ENCODE data around the gene GJD4. TPM values are rescaled to one million over a fixed set of nuclear protein-coding genes. Genes with fewer than 3 reads are reported as not detected.

Gene GJD4
- total and polyA plus RNA-seq, 2 experiments from 2014 or later = not detected

- TF ChIP-seq CTCF (conservative IDR thresholded peaks at IDR 0.05; ENCODE audit: low read depth in 2 of 2) = peak; percentile 51 to 62
- no peak for TF ChIP-seq EZH2phosphoT487 (IDR thresholded peaks at IDR 0.05; ENCODE audit: unreplicated experiment)
- DNase-seq (ENCODE audit: low spot score) (peak; percentile 47), ATAC-seq (no peak)
- Mint-ChIP-seq H3K4me3 (no peak overlapping the region), H3K27ac (no peak overlapping the region), H3K27me3 (ENCODE audit: insufficient read depth, low read depth, poor library complexity) (peaks cover 5% of the 10 kb centered on the region), H3K36me3 (ENCODE audit: low read depth) (peaks cover 6% of the 10 kb centered on the region; the same call in 2 of the 3 replicates), H3K9me3 (peaks cover 16% of the 10 kb centered on the region), H3K4me1 (peaks cover 9% of the 10 kb centered on the region; the same call in 2 of the 3 replicates)
- Histone ChIP-seq H4K20me1 (replicated peaks; ENCODE audit: insufficient read depth) (no peaks in the 10 kb centered on the region), H3K4me3 (no peak overlapping the region), H3K4me1 (ENCODE audit: insufficient read depth) (peaks cover 7% of the 10 kb centered on the region; the same call in 1 of the 2 replicates), H3K27me3 (ENCODE audit: insufficient read depth) (no peaks in the 10 kb centered on the region), H3K4me2 (no peak overlapping the region), H3K79me2 (replicated peaks; ENCODE audit: insufficient read depth) (no peaks in the 10 kb centered on the region), H3K9me2 (ENCODE audit: insufficient read depth) (no peaks in the 10 kb centered on the region; the same call in 1 of the 2 replicates), H2AFZ (no peak overlapping the region), H3K36me3 (ENCODE audit: insufficient read depth) (no peaks in the 10 kb centered on the region), H3F3A (replicated peaks; ENCODE audit: low read depth) (no peaks in the 10 kb centered on the region), H3K27ac (ENCODE audit: low read depth) (no peak overlapping the region)
Measured at GRCh38 chr10:35600193-35600592, 4.9 kb upstream of the GJD4 start.

- Mint-ChIP-seq H3K27me3 (ENCODE audit: insufficient read depth, low read depth, poor library complexity) (peaks cover 6% of the 10 kb centered on the region), H3K4me3 (no peak overlapping the region), H3K27ac (no peak overlapping the region), H3K4me1 (no peaks in the 10 kb centered on the region), H3K9me3 (peaks cover 28% of the 10 kb centered on the region), H3K36me3 (ENCODE audit: low read depth) (peaks cover 18% of the 10 kb centered on the region)
- Histone ChIP-seq H3K4me2 (no peak overlapping the region), H3K27me3 (ENCODE audit: insufficient read depth) (peaks cover 31% of the 10 kb centered on the region), H3K27ac (ENCODE audit: low read depth) (no peak overlapping the region), H3K36me3 (ENCODE audit: insufficient read depth) (no peaks in the 10 kb centered on the region), H3K4me3 (no peak overlapping the region), H2AFZ (no peak overlapping the region), H3K9me2 (ENCODE audit: insufficient read depth) (no peaks in the 10 kb centered on the region), H3F3A (replicated peaks; ENCODE audit: low read depth) (no peaks in the 10 kb centered on the region), H3K79me2 (replicated peaks; ENCODE audit: insufficient read depth) (no peaks in the 10 kb centered on the region), H3K4me1 (ENCODE audit: insufficient read depth) (no peaks in the 10 kb centered on the region), H4K20me1 (replicated peaks; ENCODE audit: insufficient read depth) (no peaks in the 10 kb centered on the region)
- DNase-seq (ENCODE audit: low spot score) = no peak
- ATAC-seq = no peak
- TF ChIP-seq JUNB (IDR thresholded peaks at IDR 0.05; ENCODE audit: unreplicated experiment) = no peak
- TF ChIP-seq STAT1 (IDR thresholded peaks at IDR 0.05; ENCODE audit: unreplicated experiment) = no peak
- TF ChIP-seq ZNF114 (CRISPR knock-in tag; IDR thresholded peaks at IDR 0.05) = no peak
- TF ChIP-seq REST (IDR thresholded peaks at IDR 0.05; ENCODE audit: unreplicated experiment) = no peak
- TF ChIP-seq POLR2AphosphoS5 (IDR thresholded peaks at IDR 0.05; ENCODE audit: low read depth) = no peak
- TF ChIP-seq ETS1 (IDR thresholded peaks at IDR 0.05) = no peak
- no peak for TF ChIP-seq EZH2 (IDR thresholded peaks at IDR 0.05; ENCODE audit: low read depth, unreplicated experiment)
- no peak for TF ChIP-seq CREB1 (CRISPR knock-in tag; IDR thresholded peaks at IDR 0.05; ENCODE audit: low read depth)
- no peak for TF ChIP-seq CTCF (conservative IDR thresholded peaks at IDR 0.05; ENCODE audit: low read depth in 2 of 2)
- TF ChIP-seq EZH2phosphoT487 (IDR thresholded peaks at IDR 0.05; ENCODE audit: unreplicated experiment) = no peak
Measured at GRCh38 chr10:35606430-35606829, 1.3 kb downstream of the GJD4 start.
